ENCODE results near the gene IGF2BP3.

DNA sequence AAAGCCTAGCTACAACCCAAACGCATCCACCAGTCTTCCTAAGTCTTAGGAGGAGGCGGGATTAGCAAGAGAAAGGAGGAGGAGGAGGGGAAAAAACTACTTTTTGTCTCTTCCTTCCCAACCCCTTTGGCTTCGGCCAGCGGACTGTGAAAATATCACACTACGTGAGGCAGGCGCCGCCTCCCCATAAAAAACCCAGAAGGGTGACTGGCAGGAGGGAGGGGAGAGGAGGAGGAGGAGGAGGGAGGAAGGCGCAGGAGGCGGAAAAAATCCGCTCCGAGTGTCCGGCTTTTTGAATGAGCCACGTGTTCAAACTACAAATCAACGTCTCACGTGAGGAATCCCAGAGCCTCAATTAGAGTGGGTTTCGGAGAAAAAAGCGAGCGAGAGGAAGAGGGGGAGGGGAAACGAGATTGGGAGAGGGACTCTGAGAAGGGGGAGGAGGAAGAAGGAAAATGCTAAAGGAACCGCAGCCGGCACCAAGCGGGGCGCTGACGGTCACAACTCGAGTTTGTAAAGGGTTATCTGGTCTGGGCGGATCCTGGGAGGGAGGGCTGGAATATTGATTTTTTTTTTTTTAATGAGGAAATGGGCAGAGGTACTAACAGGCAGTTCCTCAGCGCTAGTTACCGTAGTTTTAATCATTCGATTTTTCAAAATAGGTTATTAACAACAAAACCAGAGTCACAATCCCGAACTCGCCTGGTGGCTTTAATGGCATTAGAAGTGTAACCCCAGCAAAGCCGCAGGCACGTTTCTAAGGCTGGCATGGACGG, at the start of gene IGF2BP3:
- no peak for TF ChIP-seq POLR2A (IDR thresholded peaks at IDR 0.05)
- TF ChIP-seq CTCF (IDR thresholded peaks at IDR 0.05), result no peak
